ENCODE results near the gene TBCEL. TPM values are rescaled to one million over a fixed set of nuclear protein-coding genes. Genes with fewer than 3 reads are reported as not detected.
"Not testable (repeated sequence)": the region's sequence is repeated elsewhere in the genome, so short reads cannot be mapped to it uniquely, and the experiment has no call there.

TBCEL gene
- total RNA-seq, 1 donor from 2014 or later = 17.9 TPM

DNA sequence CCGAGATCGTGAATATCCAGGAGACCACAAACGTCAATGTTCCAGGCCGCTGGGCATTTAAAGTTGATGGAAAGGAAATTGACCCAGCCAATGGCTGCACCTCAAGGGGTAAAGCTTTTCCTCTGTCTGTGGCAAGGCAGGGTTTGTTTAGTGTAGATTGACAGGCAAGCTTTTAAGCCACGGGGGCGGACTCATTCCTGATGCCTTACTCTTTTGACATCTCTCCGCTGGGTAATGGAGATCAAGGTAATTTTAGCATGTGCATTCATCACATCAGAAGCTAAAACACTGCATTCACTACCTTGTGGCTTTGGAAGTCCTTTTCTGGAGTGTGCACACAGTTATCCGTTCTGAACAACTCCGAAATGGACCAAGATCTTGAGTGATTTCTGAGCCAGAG is 89.7 kb downstream of the TBCEL start:
- ATAC-seq (ENCODE audit: low read depth) (no peak), DNase-seq (no peak)
- Mint-ChIP-seq H3K27ac (no peak overlapping the region), H3K36me3 (ENCODE audit: low read depth) (no peaks in the 10 kb centered on the region), H3K4me1 (no peaks in the 10 kb centered on the region), H3K9me3 (no peaks in the 10 kb centered on the region), H3K4me3 (no peak overlapping the region), H3K27me3 (peaks cover 15% of the 10 kb centered on the region)
- ChIA-PET POLR2A (no interaction called here), CTCF (no interaction called here)
- TF ChIP-seq, protein P1, sequence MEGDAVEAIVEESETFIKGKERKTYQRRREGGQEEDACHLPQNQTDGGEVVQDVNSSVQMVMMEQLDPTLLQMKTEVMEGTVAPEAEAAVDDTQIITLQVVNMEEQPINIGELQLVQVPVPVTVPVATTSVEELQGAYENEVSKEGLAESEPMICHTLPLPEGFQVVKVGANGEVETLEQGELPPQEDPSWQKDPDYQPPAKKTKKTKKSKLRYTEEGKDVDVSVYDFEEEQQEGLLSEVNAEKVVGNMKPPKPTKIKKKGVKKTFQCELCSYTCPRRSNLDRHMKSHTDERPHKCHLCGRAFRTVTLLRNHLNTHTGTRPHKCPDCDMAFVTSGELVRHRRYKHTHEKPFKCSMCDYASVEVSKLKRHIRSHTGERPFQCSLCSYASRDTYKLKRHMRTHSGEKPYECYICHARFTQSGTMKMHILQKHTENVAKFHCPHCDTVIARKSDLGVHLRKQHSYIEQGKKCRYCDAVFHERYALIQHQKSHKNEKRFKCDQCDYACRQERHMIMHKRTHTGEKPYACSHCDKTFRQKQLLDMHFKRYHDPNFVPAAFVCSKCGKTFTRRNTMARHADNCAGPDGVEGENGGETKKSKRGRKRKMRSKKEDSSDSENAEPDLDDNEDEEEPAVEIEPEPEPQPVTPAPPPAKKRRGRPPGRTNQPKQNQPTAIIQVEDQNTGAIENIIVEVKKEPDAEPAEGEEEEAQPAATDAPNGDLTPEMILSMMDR (IDR thresholded peaks at IDR 0.05) = no peak
- intact Hi-C loops (cut with micrococcal nuclease) = no loop called here

DNA sequence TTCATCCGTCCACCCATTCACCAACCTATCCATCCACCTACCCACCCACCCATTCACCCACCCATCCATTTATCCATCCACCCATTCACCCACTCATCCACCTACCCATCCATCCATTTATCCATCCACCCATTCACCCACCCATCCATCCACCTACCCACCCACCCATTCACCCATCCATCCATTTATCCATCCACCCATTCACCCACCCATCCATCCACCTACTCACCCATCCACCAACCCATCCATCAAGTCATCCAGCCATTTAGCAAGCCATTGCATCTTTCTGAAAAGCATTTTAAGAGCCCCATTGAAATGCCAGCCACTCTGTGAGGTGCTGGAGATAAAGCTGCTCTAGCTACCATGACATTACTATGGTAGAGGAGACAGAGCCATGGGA is 91.1 kb downstream of the TBCEL start:
- not testable (repeated sequence) for DNase-seq

DNA sequence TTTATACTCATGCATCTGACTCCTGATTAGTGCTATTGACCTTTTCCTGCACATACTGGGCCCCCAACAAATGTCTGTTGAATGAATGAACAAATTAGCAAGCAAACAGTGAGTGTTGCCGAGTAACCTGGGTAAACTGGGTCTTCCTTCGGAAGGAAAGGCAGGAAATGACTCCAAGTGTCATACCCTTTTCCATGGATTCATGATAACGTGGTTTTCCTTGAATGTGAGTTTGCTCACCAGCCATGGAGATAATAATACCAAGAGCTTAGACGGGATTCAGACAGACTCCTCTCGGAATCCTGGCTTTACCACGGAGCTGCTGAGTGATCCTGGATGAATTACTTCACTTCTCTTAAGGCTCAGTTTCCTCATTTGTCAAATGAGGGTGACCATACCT is 93.9 kb downstream of the TBCEL start:
- Mint-ChIP-seq H3K4me1 (no peaks in the 10 kb centered on the region), H3K27ac (no peak overlapping the region), H3K9me3 (peaks cover 6% of the 10 kb centered on the region), H3K4me3 (no peak overlapping the region), H3K36me3 (ENCODE audit: low read depth) (no peaks in the 10 kb centered on the region), H3K27me3 (peaks cover under 1% of the 10 kb centered on the region)
- TF ChIP-seq, protein P1 (IDR thresholded peaks at IDR 0.05) = no peak
- CTCF ChIA-PET = no interaction called here
- no peak for ATAC-seq (ENCODE audit: low read depth)
- intact Hi-C loops (cut with micrococcal nuclease) = no loop called here
- DNase-seq = no peak
- POLR2A ChIA-PET = no interaction called here

More for the DNA sequence above, 91.1 kb downstream of the TBCEL start:
- H3K27ac Mint-ChIP-seq; H3K4me3 Mint-ChIP-seq; CTCF ChIA-PET; POLR2A ChIA-PET; H3K36me3 Mint-ChIP-seq (ENCODE audit: low read depth); H3K9me3 Mint-ChIP-seq; H3K4me1 Mint-ChIP-seq; intact Hi-C loops (cut with micrococcal nuclease); ATAC-seq (ENCODE audit: low read depth): not testable (repeated sequence)
- H3K27me3 Mint-ChIP-seq = peaks cover 15% of the 10 kb centered on the region

DNA sequence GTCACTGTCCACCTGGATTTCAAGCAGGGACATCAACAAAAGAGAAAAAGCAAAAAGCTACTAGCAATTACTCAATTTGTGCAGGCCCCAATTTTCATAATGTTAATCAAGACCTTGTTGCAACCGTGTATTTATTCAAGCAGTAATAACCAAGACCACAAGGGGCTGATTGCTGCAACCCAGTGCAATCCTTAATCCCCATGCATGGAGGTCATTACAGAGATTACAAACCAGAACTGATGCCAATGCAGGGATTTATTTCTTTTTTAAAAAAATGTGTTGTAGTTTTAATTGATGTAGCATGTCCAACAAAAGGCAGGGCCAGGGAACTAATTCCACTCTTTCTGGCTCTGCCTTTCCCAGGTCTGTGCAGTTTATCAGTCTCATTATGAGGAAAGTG is 95.5 kb downstream of the TBCEL start:
- TF ChIP-seq, protein P1 (IDR thresholded peaks at IDR 0.05) = no peak
- ChIA-PET CTCF (interaction anchor here (0.9 to 1.3 kb wide), 2 partner anchors 14 to 472 kb away, joined by 3 read pairs; no protein-coding TSS in a partner anchor), POLR2A (no interaction called here)
- H3K36me3 Mint-ChIP-seq (ENCODE audit: low read depth) = no peaks in the 10 kb centered on the region
- H3K4me3 Mint-ChIP-seq = no peak overlapping the region
- H3K27me3 Mint-ChIP-seq = peaks cover 3% of the 10 kb centered on the region
- peaks cover 11% of the 10 kb centered on the region for H3K9me3 Mint-ChIP-seq
- no peaks in the 10 kb centered on the region for H3K4me1 Mint-ChIP-seq
- DNase-seq = no peak
- no peak for ATAC-seq (ENCODE audit: low read depth)
- no peak overlapping the region for H3K27ac Mint-ChIP-seq
- intact Hi-C loops (cut with micrococcal nuclease) = no loop called here

DNA sequence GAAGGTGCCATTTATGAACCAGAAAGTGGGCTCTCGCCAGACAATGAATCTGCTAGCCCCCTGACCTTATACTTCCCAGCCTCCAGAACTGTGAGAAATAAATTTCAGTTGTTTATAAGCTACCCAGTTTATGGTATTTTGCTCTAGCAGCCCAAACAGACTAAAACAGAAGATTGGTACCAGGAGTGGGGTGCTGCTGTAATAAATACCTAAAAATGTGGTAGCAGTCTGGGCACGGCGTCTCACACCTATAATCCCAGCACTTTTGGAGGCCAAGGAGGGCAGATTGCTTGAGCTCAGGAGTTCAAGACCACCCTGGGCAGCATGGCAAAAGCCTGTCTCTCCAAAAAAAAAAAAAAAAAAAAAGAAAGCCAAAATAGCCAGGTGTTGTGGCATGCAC is 98.4 kb downstream of the TBCEL start:
- DNase-seq (no peak), ATAC-seq (ENCODE audit: low read depth) (no peak)
- peaks cover 3% of the 10 kb centered on the region for H3K27me3 Mint-ChIP-seq
- ChIA-PET CTCF (no interaction called here), POLR2A (no interaction called here)
- intact Hi-C loops (cut with micrococcal nuclease) = no loop called here
- peaks cover 11% of the 10 kb centered on the region for H3K9me3 Mint-ChIP-seq
- no peaks in the 10 kb centered on the region for H3K36me3 Mint-ChIP-seq (ENCODE audit: low read depth)
- H3K4me1 Mint-ChIP-seq = no peaks in the 10 kb centered on the region
- no peak overlapping the region for H3K27ac Mint-ChIP-seq
- TF ChIP-seq, protein P1 (IDR thresholded peaks at IDR 0.05) = no peak
- H3K4me3 Mint-ChIP-seq = no peak overlapping the region

DNA sequence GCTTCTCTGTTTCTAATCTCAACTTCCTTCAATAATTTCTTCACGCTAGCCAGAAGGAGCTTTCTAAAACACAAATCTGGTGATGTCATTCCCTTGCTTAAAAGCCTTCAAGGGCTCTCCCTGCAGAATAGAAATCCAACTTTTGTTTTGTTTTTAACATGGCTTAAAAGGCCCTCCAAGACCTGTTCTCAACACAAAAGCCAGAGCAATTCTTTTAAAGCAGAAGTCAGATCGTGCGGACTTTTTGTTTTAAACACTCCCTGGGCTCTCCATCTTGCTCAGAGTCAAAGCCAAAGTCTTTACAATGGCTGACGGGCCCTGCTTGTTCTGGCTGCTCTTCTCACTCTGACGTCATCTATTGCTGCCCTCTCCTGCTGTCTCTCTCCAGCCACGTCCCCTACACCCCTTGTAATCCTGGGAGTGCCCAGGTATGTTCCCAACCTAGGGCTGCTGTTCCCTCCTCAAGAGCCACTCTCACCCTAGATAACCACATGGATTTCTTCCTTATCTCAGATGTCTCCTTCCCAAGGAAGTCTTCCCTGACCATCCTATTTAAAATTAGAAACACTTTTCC is 99.7 kb downstream of the TBCEL start:
- H3K4me1 Mint-ChIP-seq = no peaks in the 10 kb centered on the region
- H3K4me3 Mint-ChIP-seq = no peak overlapping the region
- no peak overlapping the region for H3K27ac Mint-ChIP-seq
- TF ChIP-seq, protein P1 (IDR thresholded peaks at IDR 0.05) = no peak
- intact Hi-C loops (cut with micrococcal nuclease) = no loop called here
- ChIA-PET POLR2A (no interaction called here), CTCF (no interaction called here)
- no peak for DNase-seq
- ATAC-seq (ENCODE audit: low read depth) = no peak
- peaks cover 3% of the 10 kb centered on the region for H3K27me3 Mint-ChIP-seq
- H3K36me3 Mint-ChIP-seq (ENCODE audit: low read depth) = no peaks in the 10 kb centered on the region
- H3K9me3 Mint-ChIP-seq = peaks cover 11% of the 10 kb centered on the region
